Stimulated activated CD4-positive, alpha-beta T cell treated with anti-CD3 and anti-CD28 coated beads, Interleukin-15, amount 100 ng/mL, for 24 hours (primary cell): ENCODE measurements around the gene EEFSEC.

Experiments used
- DNase-seq: peaks from one replicate; pipeline ENCODE4 v3.0.0-alpha.2; 2020

The EEFSEC gene

GRCh38 chr3:128218548-128219257, 65.4 kb downstream of the EEFSEC start:
- DNase-seq = no peak

GRCh38 chr3:128221328-128221727, 68.0 kb downstream of the EEFSEC start:
- DNase-seq = no peak

GRCh38 chr3:128222796-128223385, 69.6 kb downstream of the EEFSEC start:
- no peak for DNase-seq

- no peak for DNase-seq
Measured at GRCh38 chr3:128226186-128226725, 73.0 kb downstream of the EEFSEC start.

- peak; percentile 32 for DNase-seq
Measured at GRCh38 chr3:128226795-128227395, 73.6 kb downstream of the EEFSEC start.

- no peak for DNase-seq
Measured at GRCh38 chr3:128227507-128227906, 74.2 kb downstream of the EEFSEC start.

GRCh38 chr3:128228366-128228910, 75.2 kb downstream of the EEFSEC start:
- DNase-seq = no peak

- no peak for DNase-seq
Measured at GRCh38 chr3:128229106-128229857, 76.0 kb downstream of the EEFSEC start.

- DNase-seq = no peak
Measured at GRCh38 chr3:128231606-128232005, 78.3 kb downstream of the EEFSEC start.

- DNase-seq = no peak
Measured at GRCh38 chr3:128232376-128233178, 79.3 kb downstream of the EEFSEC start.

GRCh38 chr3:128235207-128235926, 82.1 kb downstream of the EEFSEC start:
- no peak for DNase-seq

- DNase-seq = no peak
Measured at GRCh38 chr3:128236657-128237056, 83.4 kb downstream of the EEFSEC start.

GRCh38 chr3:128237348-128238183, 84.3 kb downstream of the EEFSEC start:
- DNase-seq = no peak

- no peak for DNase-seq
Measured at GRCh38 chr3:128238184-128238489, 84.9 kb downstream of the EEFSEC start.

GRCh38 chr3:128239304-128239703, 86.0 kb downstream of the EEFSEC start:
- DNase-seq = no peak

- no peak for DNase-seq
Measured at GRCh38 chr3:128240232-128240631, 87.0 kb downstream of the EEFSEC start.

- DNase-seq = no peak
Measured at GRCh38 chr3:128241741-128242140, 88.5 kb downstream of the EEFSEC start.

- peak; percentile 26 for DNase-seq
Measured at GRCh38 chr3:128242818-128243601, 89.7 kb downstream of the EEFSEC start.

- DNase-seq = no peak
Measured at GRCh38 chr3:128243602-128244504, 90.6 kb downstream of the EEFSEC start.
